Ovary (tissue), 9 donors: Measurements from ENCODE around the gene RBMS1. TPM values are rescaled to one million over a fixed set of nuclear protein-coding genes. Genes with fewer than 3 reads are reported as not detected.

Source experiments
- DNase-seq, 5 donors: peaks; one replicate each; pipeline ENCODE4 v3.0.0-alpha.2; 2019 to 2020
- H3K27ac ChIP-seq, 2 donors: fragments of 200-600 bp; one replicate each; pipeline versions ENCODE4 v1.5.1 to v1.8.0; 2019 to 2022
- H3K27me3 ChIP-seq: fragments of 200-600 bp; one replicate; pipeline ENCODE4 v1.8.0; 2022
- H3K36me3 ChIP-seq: fragments of 200-600 bp; sonication (generic); one replicate; pipeline ENCODE4 v1.5.1; 2019
- H3K4me1 ChIP-seq: one replicate; pipeline ENCODE4 v1.8.1; 2013; ENCODE audit warnings: mild to moderate bottlenecking, moderate library complexity; ENCODE audit not compliant: insufficient read depth
- H3K4me3 ChIP-seq: fragments of 200-600 bp; sonication (generic); one replicate; pipeline ENCODE4 v1.5.1; 2017
- H3K9me3 ChIP-seq, 2 donors: fragments of 200-600 bp in 1 of 2; sonication (generic) in 1 of 2; one replicate each; pipeline versions ENCODE4 v1.5.1 to v1.8.1; 2013 to 2019; ENCODE audit warnings: mild to moderate bottlenecking in 1 of 2, moderate library complexity in 1 of 2
- EP300 ChIP-seq: sonication (generic); formaldehyde crosslinking; IDR thresholded peaks from one replicate; pipeline ENCODE4 v1.6.1; 2017; ENCODE audit warnings: antibody characterized with exemption
- POLR2A ChIP-seq: fragments of 450-650 bp; IDR thresholded peaks from one replicate; pipeline ENCODE4 v1.6.1; 2017; ENCODE audit warnings: antibody characterized with exemption, mild to moderate bottlenecking, moderate library complexity
- WGBS, 3 donors: extraction: QIAGEN DNeasy Blood & Tissue Kit in 1 of 3; methylation state at CpG; one replicate each; pipeline versions ENCODE4 v1.1.5 to v1.1.7; 2013 to 2017; 5-methylcytosine and 5-hydroxymethylcytosine counted together
- intact Hi-C, 4 donors: fragments of 100-400 bp; cut with DNase I; formaldehyde crosslinking; loops; one replicate each; pipeline versions ENCODE4 v1.11.0 to v1.15.1; 2022 to 2023
- polyA plus RNA-seq, 2 donors: library from polyadenylated mRNA; stranded (reverse); fragments of 200-250 nt in 1 of 2; fragments of 350-450 nt in 1 of 2; fragmentation: Illumina TruSeq in 1 of 2; extraction: RNeasy Lipid Tissue Mini Kit (QIAGEN cat#74804) in 1 of 2; gene quantifications; one replicate each; pipeline ENCODE4 v1.2.3, GENCODE V29; 2013 to 2014
- total RNA-seq, 7 donors: library from RNA; depleted of rRNA in 2 of 7; stranded (reverse); fragments of >200 nt in 2 of 7; fragmentation: NEBNext Ultra II Directional in 3 of 7; extraction: Animal tissue kit (Norgen Biotek cat#: 25700) in 3 of 7; gene quantifications; one replicate each; pipeline versions ENCODE4 v1.1.0 to v1.2.4, GENCODE V29; 2016 to 2023
- TF ChIP-seq, protein P1 (sequence below), 3 donors: fragments of 450-650 bp in 2 of 3; fragments of 200-600 bp in 1 of 3; IDR thresholded peaks; one replicate each; pipeline versions ENCODE4 v1.5.1 to v1.8.0; 2016 to 2022; ENCODE audit warnings: antibody characterized with exemption in 3 of 3, mild to moderate bottlenecking in 1 of 3
- donor health status: DM: no; HTN: no; CAD: no; lungs with moderate emphysema.
- donor health status: DM: no; HTN: no; CAD: no.
- donor health status: Bipolar disorder and iron deficiency.
- donor health status: DM: yes; HTN: yes; CAD: no.
- donor health status: DM: no; HTN: no; CAD: no.
- donor health status: DM: yes; HTN: yes; CAD: no.

The RBMS1 gene
- total and polyA plus RNA-seq, 9 donors, result 50.7 to 91.9 (median 73.8) TPM

DNA sequence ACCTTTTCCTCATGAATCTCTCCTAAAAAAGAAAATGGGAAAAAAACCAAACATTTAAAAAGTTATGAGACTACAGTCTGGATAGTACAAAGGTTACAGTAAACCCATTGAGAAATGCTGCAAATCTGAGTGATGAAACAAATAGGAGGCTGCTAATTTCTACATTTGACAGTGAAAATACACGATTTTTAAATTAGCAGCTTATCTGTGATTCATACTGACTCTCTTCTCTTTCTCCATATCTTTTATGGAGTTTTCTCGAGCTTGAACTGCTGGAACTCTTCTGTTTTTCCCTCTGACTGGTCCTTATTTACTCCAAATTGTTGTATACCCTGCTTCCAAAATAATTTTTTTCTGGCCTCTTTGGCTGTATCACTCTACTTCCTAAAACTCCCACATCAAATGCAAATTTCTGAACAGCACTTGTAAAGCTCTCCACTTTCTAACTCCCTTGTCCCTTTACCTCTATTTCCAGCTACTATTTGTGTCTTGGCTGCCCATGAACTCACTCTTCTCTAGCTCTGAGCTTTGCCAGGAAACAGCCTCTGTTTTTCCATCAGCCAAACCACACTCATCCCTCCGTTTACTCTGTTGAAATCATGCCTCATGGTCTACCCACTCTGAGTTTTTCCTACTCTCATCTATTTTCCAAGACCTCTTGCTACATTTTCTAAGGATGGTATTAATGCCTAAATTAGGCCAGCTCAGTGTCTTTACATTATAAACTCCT, 73.7 kb downstream of the RBMS1 start:
- H3K4me3 ChIP-seq, result no peak overlapping the region
- 12 to 20% (median 17%) methylated on average over 3 of the region's 3 CpGs for WGBS, 3 donors
- intact Hi-C loops, result no loop called here
- H3K36me3 ChIP-seq, result no peaks in the 10 kb centered on the region
- TF ChIP-seq POLR2A (no peak), EP300 (no peak)
- TF ChIP-seq, protein P1, sequence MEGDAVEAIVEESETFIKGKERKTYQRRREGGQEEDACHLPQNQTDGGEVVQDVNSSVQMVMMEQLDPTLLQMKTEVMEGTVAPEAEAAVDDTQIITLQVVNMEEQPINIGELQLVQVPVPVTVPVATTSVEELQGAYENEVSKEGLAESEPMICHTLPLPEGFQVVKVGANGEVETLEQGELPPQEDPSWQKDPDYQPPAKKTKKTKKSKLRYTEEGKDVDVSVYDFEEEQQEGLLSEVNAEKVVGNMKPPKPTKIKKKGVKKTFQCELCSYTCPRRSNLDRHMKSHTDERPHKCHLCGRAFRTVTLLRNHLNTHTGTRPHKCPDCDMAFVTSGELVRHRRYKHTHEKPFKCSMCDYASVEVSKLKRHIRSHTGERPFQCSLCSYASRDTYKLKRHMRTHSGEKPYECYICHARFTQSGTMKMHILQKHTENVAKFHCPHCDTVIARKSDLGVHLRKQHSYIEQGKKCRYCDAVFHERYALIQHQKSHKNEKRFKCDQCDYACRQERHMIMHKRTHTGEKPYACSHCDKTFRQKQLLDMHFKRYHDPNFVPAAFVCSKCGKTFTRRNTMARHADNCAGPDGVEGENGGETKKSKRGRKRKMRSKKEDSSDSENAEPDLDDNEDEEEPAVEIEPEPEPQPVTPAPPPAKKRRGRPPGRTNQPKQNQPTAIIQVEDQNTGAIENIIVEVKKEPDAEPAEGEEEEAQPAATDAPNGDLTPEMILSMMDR (IDR thresholded peaks at IDR 0.05), result no peak
- H3K9me3 ChIP-seq, result no peaks in the 10 kb centered on the region
- H3K27me3 ChIP-seq, result no peaks in the 10 kb centered on the region
- DNase-seq, result no peak
- no peak overlapping the region for H3K27ac ChIP-seq
- H3K4me1 ChIP-seq, result peaks cover 8% of the 10 kb centered on the region

DNA sequence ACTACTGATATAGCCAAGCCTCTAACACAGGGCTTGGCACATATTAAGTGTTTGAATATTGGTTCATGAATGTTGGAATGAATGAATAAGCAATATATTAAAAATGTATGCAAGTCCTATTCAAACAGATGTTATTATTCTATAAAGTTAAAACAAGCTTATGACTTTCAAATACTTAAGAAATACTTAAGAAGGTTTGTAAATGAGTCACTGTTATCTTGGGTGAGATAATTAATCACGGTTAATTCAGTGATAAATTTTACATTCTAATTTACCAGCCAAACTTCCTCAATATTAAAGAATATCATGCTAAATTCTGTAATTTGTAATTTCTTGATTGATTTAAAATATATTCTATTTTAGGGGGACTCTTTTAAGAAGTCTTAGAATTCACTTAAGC, 74.8 kb downstream of the RBMS1 start:
- H3K27ac ChIP-seq, result no peak overlapping the region
- H3K36me3 ChIP-seq, result no peaks in the 10 kb centered on the region
- no peak for TF ChIP-seq POLR2A
- no peak for TF ChIP-seq EP300
- TF ChIP-seq, protein P1 (IDR thresholded peaks at IDR 0.05), result no peak
- no peaks in the 10 kb centered on the region for H3K9me3 ChIP-seq
- WGBS, 3 donors, result 30 to 36% (median 36%) methylated on average over 1 of the region's 1 CpG
- H3K4me3 ChIP-seq, result no peak overlapping the region
- H3K27me3 ChIP-seq, result no peaks in the 10 kb centered on the region
- H3K4me1 ChIP-seq, result peaks cover 8% of the 10 kb centered on the region
- intact Hi-C loops, result no loop called here
- DNase-seq, result no peak

DNA sequence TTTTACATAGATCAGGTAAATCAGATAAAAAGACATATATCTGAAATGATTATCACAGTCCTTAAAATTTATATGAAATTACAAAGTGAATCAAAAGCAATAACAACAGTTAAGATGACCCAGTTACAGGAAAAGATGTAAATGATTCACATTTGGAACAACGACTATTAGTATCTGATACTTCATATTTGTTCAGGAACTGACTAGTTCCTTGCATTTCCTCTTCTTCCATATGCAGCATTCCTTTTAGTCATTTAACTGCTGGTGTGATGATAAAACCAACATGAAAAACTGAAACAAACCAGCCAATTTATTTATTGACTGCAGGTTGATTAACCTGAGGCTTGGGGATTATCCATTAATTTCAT, 75.2 kb downstream of the RBMS1 start:
- intact Hi-C loops, result no loop called here
- H3K4me3 ChIP-seq, result no peak overlapping the region
- no peaks in the 10 kb centered on the region for H3K27me3 ChIP-seq
- H3K9me3 ChIP-seq, result no peaks in the 10 kb centered on the region
- no peak for DNase-seq
- WGBS, 3 donors, result 41 to 86% (median 52%) methylated on average over 1 of the region's 1 CpG
- no peak overlapping the region for H3K27ac ChIP-seq
- peaks cover 5% of the 10 kb centered on the region for H3K4me1 ChIP-seq
- TF ChIP-seq, protein P1 (IDR thresholded peaks at IDR 0.05), result no peak
- TF ChIP-seq POLR2A (no peak), EP300 (no peak)
- H3K36me3 ChIP-seq, result no peaks in the 10 kb centered on the region

DNA sequence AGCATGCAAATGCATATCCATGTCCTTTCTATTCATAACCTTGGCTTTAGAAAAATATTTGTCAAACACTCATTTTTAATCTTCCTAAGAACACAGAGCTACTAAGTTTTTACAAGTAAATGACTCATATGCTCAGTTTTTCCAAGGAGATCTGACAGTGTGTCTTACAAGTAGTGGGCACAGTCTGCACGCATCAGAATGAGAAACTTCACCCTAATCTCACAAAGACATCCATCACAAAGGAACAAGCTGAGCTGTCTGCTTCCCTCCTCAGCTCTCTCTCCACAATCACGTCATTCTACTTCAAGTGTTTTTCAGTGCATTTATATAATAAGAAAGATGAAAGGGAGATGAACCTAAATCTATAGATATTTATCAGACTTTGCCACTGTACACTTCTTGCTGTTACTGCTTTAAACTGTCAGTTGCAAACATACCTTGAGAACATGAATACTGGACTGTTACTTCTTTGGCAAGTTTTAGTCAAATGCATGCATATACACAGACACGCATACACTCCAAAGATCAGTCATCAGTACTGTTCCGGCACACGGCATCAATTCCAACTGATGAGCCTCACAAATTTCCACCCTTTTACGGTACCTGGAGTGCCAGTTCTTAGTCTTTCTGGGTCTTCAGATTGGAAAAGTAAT, 75.7 kb downstream of the RBMS1 start:
- intact Hi-C loops, result no loop called here
- Histone ChIP-seq H3K4me3 (no peak overlapping the region), H3K27me3 (no peaks in the 10 kb centered on the region), H3K36me3 (no peaks in the 10 kb centered on the region), H3K27ac (no peak overlapping the region), H3K4me1 (peaks cover 3% of the 10 kb centered on the region), H3K9me3 (no peaks in the 10 kb centered on the region)
- TF ChIP-seq EP300, result no peak
- TF ChIP-seq, protein P1 (IDR thresholded peaks at IDR 0.05), result no peak
- no peak for TF ChIP-seq POLR2A
- DNase-seq, result no peak
- 60 to 62% (median 61%) methylated on average over 6 of the region's 6 CpGs for WGBS, 3 donors
